ENCODE results near the gene PLXNA4.

- TF ChIP-seq POLR2A (IDR thresholded peaks at IDR 0.05; ENCODE audit: low read depth, low read length): no peak
- no peak for TF ChIP-seq POLR2AphosphoS5 (IDR thresholded peaks at IDR 0.05; ENCODE audit: low read depth, low read length)
Measured at GRCh38 chr7:132495936-132496335, 80.3 kb downstream of the PLXNA4 start.

All from GM12892 (cell line).